HCT116 (cell line): ENCODE data around the gene SLC38A2. TPM values are rescaled to one million over a fixed set of nuclear protein-coding genes. Genes with fewer than 3 reads are reported as not detected.
"Not testable (repeated sequence)": the region's sequence is repeated elsewhere in the genome, so short reads cannot be mapped to it uniquely, and the experiment has no call there.

Experiments used
- ATAC-seq: fragments of 200-7000 bp; cut with Tn5 transposase; 2 replicates; pipeline ENCODE4 v1.9.1; 2020; ENCODE audit warnings: mild to moderate bottlenecking, moderate library complexity
- BruUV-seq: library from RNA; stranded (reverse); fragments of 400-500 nt; replicated peaks from 2 replicates; lab custom pipeline; 2021; lab: Mats Ljungman, UMichigan
- CTCF ChIA-PET: fragments of 300-600 bp; sonication (Branson Sonifier 250); formaldehyde crosslinking; loops from one replicate; lab custom pipeline; 2021; ENCODE audit warnings: antibody characterized with exemption; lab: Charles Lee
- POLR2A ChIA-PET: fragments of 300-600, 350-600 bp; sonication (Branson Sonifier 250); formaldehyde crosslinking; loops from one replicate; lab custom pipeline; 2021; ENCODE audit warnings: antibody characterized with exemption; lab: Charles Lee
- RAD21 ChIA-PET, 2 experiments: fragments of 300-600 bp; sonication (Branson Sonifier 250); formaldehyde crosslinking; loops; one replicate each; lab custom pipeline; 2023; ENCODE audit warnings: low total read pairs in 2 of 2; ENCODE audit not compliant: uncharacterized antibody in 2 of 2, unreplicated experiment in 2 of 2, low non-redundant PET in 1 of 2; lab: Charles Lee
- DNase-seq: peaks from one replicate; pipeline ENCODE4 v3.0.0-alpha.2; 2010; ENCODE audit warnings: low read depth, low spot score
- H2AFZ ChIP-seq: fragments of 200-600 bp; shearing (Covaris generic), sonication (generic); 2 replicates; pipeline ENCODE4 v1.6.1; 2017; ENCODE audit warnings: low read depth, mixed run types, mixed read lengths, antibody characterized with exemption, low read length; ENCODE audit not compliant: poor library complexity, severe bottlenecking
- H3K27ac ChIP-seq: 2 replicates; pipeline ENCODE4 v1.5.1; 2012; ENCODE audit warnings: low read depth, low read length
- H3K27me3 ChIP-seq: fragments of 200-600 bp; sonication (generic); 2 replicates; pipeline ENCODE4 v1.6.1; 2016; ENCODE audit warnings: mixed run types, low read length, mixed read lengths; ENCODE audit not compliant: insufficient read depth
- H3K36me3 ChIP-seq, 2 experiments: fragments of 200-500 bp in 1 of 2; fragments of 200-600 bp in 1 of 2; sonication (Bioruptor generic) in 1 of 2; sonication (generic) in 1 of 2; 2 replicates each; pipeline versions ENCODE4 v1.5.1 to v1.6.1; 2014 to 2016; ENCODE audit warnings: low read length in 2 of 2, inconsistent platforms in 1 of 2, mixed read lengths in 1 of 2, mixed run types in 1 of 2; ENCODE audit not compliant: insufficient read depth in 2 of 2, control insufficient read depth in 1 of 2
- H3K4me1 ChIP-seq, 2 experiments: fragments of 200-600 bp in 1 of 2; sonication (generic) in 1 of 2; 2 replicates each; pipeline versions ENCODE4 v1.5.1 to v1.6.1; 2012 to 2017; ENCODE audit warnings: low read length in 2 of 2, inconsistent platforms in 1 of 2, mild to moderate bottlenecking in 1 of 2, mixed read lengths in 1 of 2, mixed run types in 1 of 2, moderate library complexity in 1 of 2; ENCODE audit not compliant: insufficient read depth in 2 of 2, control insufficient read depth in 1 of 2
- H3K4me2 ChIP-seq: fragments of 200-600 bp; sonication (generic); 2 replicates; pipeline ENCODE4 v1.6.1; 2017; ENCODE audit warnings: mixed run types, low read length, mixed read lengths
- H3K4me3 ChIP-seq, 2 experiments: fragments of 200-600 bp in 1 of 2; sonication (generic) in 1 of 2; replicated peaks in 1 of 2; 2 replicates each; pipeline ENCODE4 v1.5.1; 2011 to 2016; ENCODE audit warnings: low read length in 2 of 2, control low read depth in 1 of 2, low read depth in 1 of 2, mild to moderate bottlenecking in 1 of 2, mixed read lengths in 1 of 2, mixed run types in 1 of 2
- H3K79me2 ChIP-seq: fragments of 200-600 bp; sonication (generic); 2 replicates; pipeline ENCODE4 v1.6.1; 2017; ENCODE audit warnings: mild to moderate bottlenecking, mixed run types, low read length, moderate library complexity, mixed read lengths; ENCODE audit not compliant: insufficient read depth
- H3K9ac ChIP-seq: fragments of 200-600 bp; sonication (generic); 2 replicates; pipeline ENCODE4 v1.6.1; 2016; ENCODE audit warnings: low read length, mixed read lengths
- H3K9me2 ChIP-seq: fragments of 200-600 bp; sonication (generic), shearing (Covaris generic); 2 replicates; pipeline ENCODE4 v1.6.1; 2017; ENCODE audit warnings: mixed run types, mild to moderate bottlenecking, moderate library complexity; ENCODE audit not compliant: insufficient read depth
- H3K9me3 ChIP-seq, 2 experiments: fragments of 200-500 bp in 1 of 2; fragments of 200-600 bp in 1 of 2; sonication (Bioruptor generic) in 1 of 2; sonication (generic) in 1 of 2; 2 replicates each; pipeline ENCODE4 v1.6.1; 2014 to 2017; ENCODE audit warnings: low read length in 2 of 2, mixed read lengths in 2 of 2, inconsistent platforms in 1 of 2, low read depth in 1 of 2, mild to moderate bottlenecking in 1 of 2, mixed run types in 1 of 2, moderate library complexity in 1 of 2; ENCODE audit not compliant: control insufficient read depth in 1 of 2, insufficient read depth in 1 of 2
- H4K20me1 ChIP-seq: fragments of 200-600 bp; sonication (generic), shearing (Covaris generic); 2 replicates; pipeline ENCODE4 v1.6.1; 2017; ENCODE audit warnings: mixed run types, mild to moderate bottlenecking, moderate library complexity; ENCODE audit not compliant: insufficient read depth
- ATF3 ChIP-seq: IDR thresholded peaks from 2 replicates; pipeline ENCODE4 v1.6.1; 2012
- CEBPB ChIP-seq: IDR thresholded peaks from 2 replicates; pipeline ENCODE4 v1.6.1; 2012; ENCODE audit warnings: low read depth
- RAD21 ChIP-seq: IDR thresholded peaks from 2 replicates; pipeline ENCODE4 v1.6.1; 2012; ENCODE audit warnings: low read depth, mild to moderate bottlenecking
- SIN3A ChIP-seq: IDR thresholded peaks from 2 replicates; pipeline ENCODE4 v1.6.1; 2012; ENCODE audit warnings: low read depth
- SRF ChIP-seq: IDR thresholded peaks from 2 replicates; pipeline ENCODE4 v1.6.1; 2012; ENCODE audit warnings: low read depth
- YY1 ChIP-seq: IDR thresholded peaks from 2 replicates; pipeline ENCODE4 v1.6.1; 2011; ENCODE audit warnings: low read length, low read depth, moderate library complexity, mild to moderate bottlenecking; ENCODE audit not compliant: insufficient replicate concordance; ENCODE audit errors: extremely low read depth
- ZFX ChIP-seq: fragments of 450-650 bp; IDR thresholded peaks from 2 replicates; pipeline ENCODE4 v1.6.1; 2017
- ZNF274 ChIP-seq: fragments of 200-500 bp; sonication (Bioruptor generic); IDR thresholded peaks from 2 replicates; pipeline ENCODE4 v1.6.1; 2014; ENCODE audit warnings: mild to moderate bottlenecking, low read depth, low read length, inconsistent platforms
- intact Hi-C: fragments of 100-400 bp; cut with micrococcal nuclease; formaldehyde crosslinking; loops from 2 replicates; pipeline ENCODE4 v1.10.0; 2022
- total RNA-seq: library from RNA; stranded (reverse); gene quantifications from one replicate; pipeline ENCODE4 v1.2.1, GENCODE V29; 2021; ENCODE audit not compliant: unreplicated experiment

SLC38A2 gene
- total RNA-seq, 1 experiment from 2014 or later, result 1,049 TPM

GRCh38 chr12:46400406-46400805, 27.8 kb upstream of the SLC38A2 start:
- H3K9me3 ChIP-seq, result no peaks in the 10 kb centered on the region
- no TSS peak for BruUV-seq
- peaks cover 13 to 17% of the 10 kb centered on the region in 2 experiments for H3K4me1 ChIP-seq
- intact Hi-C loops, result no loop called here
- no peaks in the 10 kb centered on the region for H3K27me3 ChIP-seq
- no peaks in the 10 kb centered on the region for H3K79me2 ChIP-seq
- H3K4me2 ChIP-seq, result no peak overlapping the region
- H3K27ac ChIP-seq, result no peak overlapping the region
- ATAC-seq, result no peak
- no peaks in the 10 kb centered on the region for H3K36me3 ChIP-seq
- H3K9me2 ChIP-seq, result no peaks in the 10 kb centered on the region
- H4K20me1 ChIP-seq, result no peaks in the 10 kb centered on the region
- H2AFZ ChIP-seq, result no peak overlapping the region
- no peak overlapping the region for H3K4me3 ChIP-seq
- CTCF ChIA-PET, result no interaction called here
- TF ChIP-seq CEBPB (no peak), ATF3 (no peak), YY1 (no peak), SIN3A (no peak), ZFX (no peak), SRF (no peak), RAD21 (no peak), ZNF274 (no peak)
- RAD21 ChIA-PET, result no interaction called here
- no peak overlapping the region for H3K9ac ChIP-seq
- POLR2A ChIA-PET, result no interaction called here
- no peak for DNase-seq

- DNase-seq, H2AFZ ChIP-seq, ATAC-seq, H3K9me2 ChIP-seq, H3K27me3 ChIP-seq, H3K4me2 ChIP-seq, H3K9ac ChIP-seq, CTCF ChIA-PET, H3K9me3 ChIP-seq, H3K4me3 ChIP-seq, H3K79me2 ChIP-seq, H3K36me3 ChIP-seq, intact Hi-C loops, H3K27ac ChIP-seq, RAD21 ChIA-PET, BruUV-seq, H4K20me1 ChIP-seq, POLR2A ChIA-PET: not testable (repeated sequence)
- peaks cover 13 to 17% of the 10 kb centered on the region in 2 experiments for H3K4me1 ChIP-seq
Measured at GRCh38 chr12:46399461-46400248, 27.1 kb upstream of the SLC38A2 start.
